IMR-90 (cell line): ENCODE measurements around the gene GPR132. TPM values are rescaled to one million over a fixed set of nuclear protein-coding genes. Genes with fewer than 3 reads are reported as not detected.

ENCODE experiments used
- ATAC-seq: fragments of 200-7000 bp; cut with Tn5 transposase; 2 replicates; pipeline ENCODE4 v1.9.1; 2020; ENCODE audit warnings: low read depth, mild to moderate bottlenecking, moderate library complexity
- BruUV-seq: library from RNA; stranded (reverse); fragments of 400-500 nt; replicated peaks from 2 replicates; lab custom pipeline; 2021; lab: Mats Ljungman, UMichigan
- CTCF ChIA-PET: fragments of 300-600 bp; formaldehyde crosslinking; extraction: SDS; loops from one replicate; lab custom pipeline; 2021; ENCODE audit warnings: antibody characterized with exemption; lab: Yijun Ruan, JAX
- POLR2A ChIA-PET: fragments of 300-600 bp; sonication (Branson Sonifier 250); formaldehyde crosslinking; loops from one replicate; lab custom pipeline; 2022; ENCODE audit warnings: antibody characterized with exemption; ENCODE audit not compliant: unreplicated experiment; lab: Charles Lee
- DNase-seq: peaks from one replicate; pipeline ENCODE4 v3.0.0; 2013
- H2AFZ ChIP-seq: replicated peaks from 2 replicates; pipeline ENCODE3; 2013; ENCODE audit warnings: low read length, mild to moderate bottlenecking; ENCODE audit not compliant: poor library complexity
- H2AK5ac ChIP-seq: 2 replicates; pipeline ENCODE4 v1.6.1; 2013; ENCODE audit warnings: low read depth, low read length, inconsistent platforms
- H2AK9ac ChIP-seq: replicated peaks from 2 replicates; pipeline ENCODE3; 2013; ENCODE audit warnings: mild to moderate bottlenecking, low read depth, low read length, moderate library complexity; ENCODE audit not compliant: poor library complexity
- H2BK120ac ChIP-seq: 2 replicates; pipeline ENCODE4 v1.6.1; 2013; ENCODE audit warnings: low read depth, low read length, inconsistent platforms
- H2BK15ac ChIP-seq: 3 replicates; pipeline ENCODE4 v1.6.1; 2013; ENCODE audit warnings: low read depth, low read length, inconsistent platforms
- H2BK20ac ChIP-seq: 2 replicates; pipeline ENCODE4 v1.6.1; 2013; ENCODE audit warnings: low read depth, mild to moderate bottlenecking, inconsistent platforms, low read length, moderate library complexity
- H2BK5ac ChIP-seq: 2 replicates; pipeline ENCODE4 v1.6.1; 2013; ENCODE audit warnings: mild to moderate bottlenecking, low read depth, low read length, inconsistent platforms; ENCODE audit not compliant: poor library complexity, severe bottlenecking
- H3K14ac ChIP-seq: replicated peaks from 2 replicates; pipeline ENCODE4 v1.6.1; 2013; ENCODE audit warnings: low read depth, low read length, inconsistent platforms
- H3K18ac ChIP-seq: 2 replicates; pipeline ENCODE4 v1.6.1; 2013; ENCODE audit warnings: low read depth, low read length, control low read depth
- H3K23ac ChIP-seq: 2 replicates; pipeline ENCODE4 v1.6.1; 2013; ENCODE audit warnings: low read depth, low read length, inconsistent platforms
- H3K27ac ChIP-seq: 2 replicates; pipeline ENCODE4 v1.5.1; 2013; ENCODE audit warnings: mild to moderate bottlenecking, control low read depth, low read length; ENCODE audit not compliant: insufficient read depth
- H3K27me3 ChIP-seq: 2 replicates; pipeline ENCODE4 v1.6.1; 2013; ENCODE audit warnings: low read length; ENCODE audit not compliant: control insufficient read depth, insufficient read depth
- H3K36me3 ChIP-seq: 2 replicates; pipeline ENCODE4 v1.6.1; 2013; ENCODE audit warnings: low read length, mixed read lengths; ENCODE audit not compliant: control insufficient read depth, insufficient read depth
- H3K4ac ChIP-seq: 2 replicates; pipeline ENCODE4 v1.6.1; 2013; ENCODE audit warnings: low read depth, low read length, inconsistent platforms
- H3K4me1 ChIP-seq: 2 replicates; pipeline ENCODE4 v1.6.1; 2013; ENCODE audit warnings: low read length, mixed read lengths; ENCODE audit not compliant: control insufficient read depth, insufficient read depth
- H3K4me2 ChIP-seq: 2 replicates; pipeline ENCODE4 v1.6.1; 2013; ENCODE audit warnings: low read depth, mild to moderate bottlenecking, control low read depth, low read length, moderate library complexity
- H3K4me3 ChIP-seq: 2 replicates; pipeline ENCODE4 v1.5.1; 2013; ENCODE audit warnings: low read depth, mild to moderate bottlenecking, control low read depth, low read length, moderate library complexity; ENCODE audit not compliant: insufficient read depth
- H3K56ac ChIP-seq: 2 replicates; pipeline ENCODE4 v1.6.1; 2013; ENCODE audit warnings: low read length, inconsistent platforms; ENCODE audit not compliant: insufficient read depth; ENCODE audit errors: extremely low read depth
- H3K79me1 ChIP-seq, 2 experiments: 2 replicates each; pipeline ENCODE4 v1.6.1; 2013; ENCODE audit warnings: low read length in 2 of 2, inconsistent platforms in 1 of 2, low read depth in 1 of 2
- H3K9ac ChIP-seq: 2 replicates; pipeline ENCODE4 v1.6.1; 2013; ENCODE audit warnings: low read depth, low read length, control low read depth
- H3K9me1 ChIP-seq: 2 replicates; pipeline ENCODE4 v1.6.1; 2013; ENCODE audit warnings: low read length, inconsistent platforms; ENCODE audit not compliant: insufficient read depth
- H3K9me3 ChIP-seq: 2 replicates; pipeline ENCODE4 v1.6.1; 2013; ENCODE audit warnings: low read length; ENCODE audit not compliant: control insufficient read depth, insufficient read depth
- H4K20me1 ChIP-seq: 2 replicates; pipeline ENCODE4 v1.6.1; 2013; ENCODE audit warnings: low read length, inconsistent platforms; ENCODE audit not compliant: insufficient read depth
- H4K5ac ChIP-seq: 2 replicates; pipeline ENCODE4 v1.6.1; 2013; ENCODE audit warnings: mild to moderate bottlenecking, low read depth, low read length, control low read depth
- H4K8ac ChIP-seq, 2 experiments: 2 replicates each; pipeline ENCODE4 v1.6.1; 2013; ENCODE audit warnings: low read depth in 2 of 2, low read length in 2 of 2, control low read depth in 1 of 2, inconsistent platforms in 1 of 2
- H4K91ac ChIP-seq: 2 replicates; pipeline ENCODE4 v1.6.1; 2013; ENCODE audit warnings: low read depth, low read length, inconsistent platforms; ENCODE audit not compliant: insufficient read depth
- BHLHE40 ChIP-seq: fragments of 150-350 bp; IDR thresholded peaks from 2 replicates; pipeline ENCODE4 v1.6.1; 2016; ENCODE audit warnings: mild to moderate bottlenecking, low read depth, low read length
- CEBPB ChIP-seq: IDR thresholded peaks from 2 replicates; pipeline ENCODE4 v1.6.1; 2012; ENCODE audit warnings: low read depth, low read length, improper control_type of control experiment
- CHD1 ChIP-seq: IDR thresholded peaks from 2 replicates; pipeline ENCODE4 v1.6.1; 2012; ENCODE audit warnings: low read depth, low read length, improper control_type of control experiment
- CTCF ChIP-seq: conservative IDR thresholded peaks from 2 replicates; pipeline ENCODE4 v1.5.1; 2012; ENCODE audit warnings: mild to moderate bottlenecking, low read depth, low read length, improper control_type of control experiment
- ELK1 ChIP-seq: fragments of 150-350 bp; IDR thresholded peaks from 2 replicates; pipeline ENCODE4 v1.6.1; 2016; ENCODE audit warnings: low read depth, mild to moderate bottlenecking, low read length, moderate library complexity, borderline replicate concordance
- FOS ChIP-seq: fragments of 150-350 bp; IDR thresholded peaks from 2 replicates; pipeline ENCODE4 v1.6.1; 2016; ENCODE audit warnings: low read depth, low read length
- MAFK ChIP-seq: IDR thresholded peaks from 2 replicates; pipeline ENCODE4 v1.6.1; 2012; ENCODE audit warnings: low read depth, low read length, improper control_type of control experiment
- MAZ ChIP-seq: IDR thresholded peaks from 2 replicates; pipeline ENCODE4 v1.6.1; 2012; ENCODE audit warnings: low read depth, mild to moderate bottlenecking, low read length, improper control_type of control experiment, moderate library complexity, borderline replicate concordance
- MXI1 ChIP-seq: IDR thresholded peaks from 2 replicates; pipeline ENCODE4 v1.6.1; 2012; ENCODE audit warnings: low read depth, mild to moderate bottlenecking, low read length, moderate library complexity, borderline replicate concordance
- NFE2L2 ChIP-seq: fragments of 150-350 bp; IDR thresholded peaks from 2 replicates; pipeline ENCODE4 v1.6.1; 2016; ENCODE audit warnings: low read depth, mild to moderate bottlenecking, low read length
- POLR2A ChIP-seq: IDR thresholded peaks from 2 replicates; pipeline ENCODE4 v1.6.1; 2012; ENCODE audit warnings: mild to moderate bottlenecking, low read depth, low read length
- RAD21 ChIP-seq: IDR thresholded peaks from 2 replicates; pipeline ENCODE4 v1.6.1; 2012; ENCODE audit warnings: low read length, improper control_type of control experiment
- RCOR1 ChIP-seq: IDR thresholded peaks from 2 replicates; pipeline ENCODE4 v1.6.1; 2012; ENCODE audit warnings: mild to moderate bottlenecking, low read length, improper control_type of control experiment; ENCODE audit not compliant: insufficient replicate concordance
- RFX5 ChIP-seq: IDR thresholded peaks from 2 replicates; pipeline ENCODE4 v1.8.0; 2012; ENCODE audit warnings: low read depth, mild to moderate bottlenecking, low read length, moderate library complexity
- SMC3 ChIP-seq: fragments of 150-350 bp; IDR thresholded peaks from 2 replicates; pipeline ENCODE4 v1.6.1; 2016; ENCODE audit warnings: low read depth, mild to moderate bottlenecking, antibody characterized with exemption, low read length, moderate library complexity
- USF2 ChIP-seq: fragments of 150-350 bp; IDR thresholded peaks from 2 replicates; pipeline ENCODE4 v1.6.1; 2017; ENCODE audit warnings: mild to moderate bottlenecking, antibody characterized with exemption, low read length, low read depth
- WGBS, 2 experiments: methylation state at CpG; one replicate each; pipeline versions ENCODE4 v1.1.5 to v1.1.7; 2013; ENCODE audit warnings: missing lambda C conversion rate in 2 of 2; ENCODE audit not compliant: insufficient read length in 1 of 2; ENCODE audit errors: extremely low coverage in 2 of 2; 5-methylcytosine and 5-hydroxymethylcytosine counted together
- dilution Hi-C: fragments of 300-500 bp; cut with HindIII; formaldehyde crosslinking; loops from one replicate; pipeline ENCODE4 v1.14.3; 2018; ENCODE audit warnings: low sequenced_read_pairs; ENCODE audit not compliant: unreplicated experiment
- in situ Hi-C: fragments of 300-500 bp; cut with MboI; formaldehyde crosslinking; loops from 3 replicates; pipeline ENCODE4 v1.14.3; 2019; ENCODE audit warnings: low sequenced_read_pairs, inconsistent platforms, mixed read lengths
- intact Hi-C: fragments of 100-400 bp; cut with micrococcal nuclease; formaldehyde crosslinking; loops from 2 replicates; pipeline ENCODE4 v1.10.0; 2022
- polyA plus RNA-seq, 3 experiments: library from polyadenylated mRNA; depleted of rRNA; stranded (reverse); fragments of >200 nt; gene quantifications; 2 replicates each; pipeline ENCODE4 v1.2.3, GENCODE V29; 2012; ENCODE audit warnings: low replicate concordance in 1 of 3
- total RNA-seq: library from RNA; depleted of rRNA; stranded (reverse); fragments of >200 nt; gene quantifications from 2 replicates; pipeline ENCODE4 v1.2.3, GENCODE V29; 2012

The GPR132 gene
- total and polyA plus RNA-seq, 2 of the 4 experiments (the other 2 are of a cell fraction), result under 0.01 to 0.10 TPM

GRCh38 chr14:105071326-105071725, 6.1 kb upstream of the GPR132 start:
- Histone ChIP-seq H3K14ac (no peak overlapping the region), H3K4me1 (peaks cover 7% of the 10 kb centered on the region), H3K27ac (no peak overlapping the region), H4K8ac (no peak overlapping the region), H2BK20ac (no peak overlapping the region), H2BK5ac (no peak overlapping the region), H2AK5ac (no peak overlapping the region), H3K4me2 (no peak overlapping the region), H3K18ac (no peak overlapping the region), H2AFZ (no peak overlapping the region), H2AK9ac (no peak overlapping the region), H4K20me1 (no peaks in the 10 kb centered on the region), H3K9me1 (peaks cover 11% of the 10 kb centered on the region; the same call in 1 of the 2 replicates), H3K4me3 (no peak overlapping the region), H2BK15ac (no peak overlapping the region), H3K79me1 (no peaks in the 10 kb centered on the region), H3K27me3 (peaks cover 11% of the 10 kb centered on the region; the same call in 1 of the 2 replicates), H3K9ac (no peak overlapping the region), H3K36me3 (no peaks in the 10 kb centered on the region), H2BK120ac (no peak overlapping the region), H4K91ac (no peak overlapping the region), H3K23ac (no peak overlapping the region), H3K9me3 (no peaks in the 10 kb centered on the region), H4K5ac (no peak overlapping the region), H3K4ac (no peak overlapping the region), H3K56ac (no peak overlapping the region)
- in situ Hi-C loops (no loop called here), dilution Hi-C loops (no loop called here), intact Hi-C loops (no loop called here)
- no CpG with 5 or more reads among the region's 15 CpGs for WGBS, 2 experiments
- BruUV-seq, result no TSS peak
- CTCF ChIA-PET, result no interaction called here
- DNase-seq (no peak), ATAC-seq (no peak)
- no peak for TF ChIP-seq MAFK
- TF ChIP-seq NFE2L2, result no peak
- TF ChIP-seq RFX5, result no peak
- TF ChIP-seq MAZ, result no peak
- TF ChIP-seq POLR2A, result no peak
- TF ChIP-seq SMC3, result no peak
- TF ChIP-seq RAD21, result no peak
- no peak for TF ChIP-seq USF2
- no peak for TF ChIP-seq MXI1
- no peak for TF ChIP-seq CHD1
- no peak for TF ChIP-seq CEBPB
- TF ChIP-seq CTCF, result no peak
- TF ChIP-seq ELK1, result no peak
- TF ChIP-seq RCOR1, result no peak
- no peak for TF ChIP-seq FOS
- TF ChIP-seq BHLHE40, result no peak
- POLR2A ChIA-PET, result interaction anchor here (0.6 kb wide), 1 partner anchor 8 kb away, joined by 4 read pairs; no protein-coding TSS in a partner anchor
